T-helper 1 cell treated with Interleukin-12 subunit alpha and Interleukin-12 subunit beta and Interleukin-4 antibody, amounts not matched to agents 30 ng/mL and 1 ng/mL, for 36 hours (primary cell): Measurements from ENCODE around the gene KLC1. TPM values are rescaled to one million over a fixed set of nuclear protein-coding genes. Genes with fewer than 3 reads are reported as not detected.

Experiments
- intact Hi-C: fragments of 100-400 bp; cut with micrococcal nuclease; formaldehyde crosslinking; loops from one replicate; pipeline ENCODE4 v1.15.1; 2024
- total RNA-seq: library from RNA; stranded (reverse); gene quantifications from 2 replicates; pipeline ENCODE4 v1.2.3, GENCODE V29; 2022

Gene KLC1
- total RNA-seq, 1 donor from 2014 or later, result 155 TPM

GRCh38 chr14:103716091-103716801, 87.2 kb downstream of the KLC1 start:
- intact Hi-C loops, result loop anchor here (2.0 kb wide), 1 partner anchor 1037 kb away; the partner anchor contains the start of gene SIVA1

- intact Hi-C loops, result loop anchor here (2.0 kb wide), 1 partner anchor 1036 kb away; the partner anchor contains the start of gene SIVA1
Observed at GRCh38 chr14:103716899-103717411, 87.9 kb downstream of the KLC1 start.

GRCh38 chr14:103718572-103718971, 89.6 kb downstream of the KLC1 start:
- intact Hi-C loops, result no loop called here

DNA sequence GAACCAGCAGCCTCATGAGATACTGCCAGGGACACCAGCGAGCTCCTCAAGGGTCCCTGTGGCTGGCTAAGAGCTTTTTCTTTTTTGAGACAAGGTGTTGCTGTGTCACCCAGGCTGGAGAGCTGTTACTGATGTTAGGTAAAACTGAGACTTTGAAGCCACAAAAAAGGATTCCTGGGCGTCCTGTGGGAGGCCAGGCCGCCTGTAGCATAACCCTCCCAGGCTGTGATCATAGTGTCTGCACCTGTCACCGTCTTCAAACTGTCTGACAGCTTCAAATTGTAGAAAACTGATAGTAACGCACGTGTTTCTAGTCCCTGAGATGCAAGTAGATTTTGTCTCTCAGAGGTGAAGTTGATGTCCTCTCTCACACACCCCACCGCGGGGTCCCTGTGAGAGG, 90.7 kb downstream of the KLC1 start:
- intact Hi-C loops, result no loop called here

- intact Hi-C loops, result no loop called here
Observed at GRCh38 chr14:103721334-103722120, 92.5 kb downstream of the KLC1 start.

- intact Hi-C loops, result no loop called here
Observed at GRCh38 chr14:103723748-103724081, 94.7 kb downstream of the KLC1 start.

DNA sequence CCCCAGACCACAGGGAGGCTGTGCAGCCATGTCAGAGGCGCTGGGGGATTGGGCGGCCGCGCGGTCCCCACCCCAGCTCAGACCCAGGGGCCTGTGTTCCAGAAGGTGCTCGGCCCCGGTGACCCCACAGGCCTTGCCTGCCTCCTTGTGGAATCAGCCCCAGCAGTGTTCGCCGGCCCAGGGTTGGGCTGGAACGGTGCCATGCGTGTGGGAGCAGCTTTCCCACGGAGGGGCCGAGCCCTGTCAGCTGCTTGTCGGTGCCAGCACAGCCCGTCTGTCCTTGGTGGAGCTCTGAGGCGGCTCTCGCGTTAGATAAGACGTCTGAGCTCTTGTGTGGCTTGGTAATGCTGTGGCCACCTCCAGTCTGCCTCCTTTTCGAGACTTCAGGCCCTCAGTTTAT, 95.1 kb downstream of the KLC1 start:
- intact Hi-C loops, result no loop called here

GRCh38 chr14:103725001-103725682, 96.1 kb downstream of the KLC1 start:
- intact Hi-C loops, result no loop called here

GRCh38 chr14:103725739-103726395, 96.9 kb downstream of the KLC1 start:
- intact Hi-C loops, result no loop called here

GRCh38 chr14:103726474-103726873, 97.5 kb downstream of the KLC1 start:
- intact Hi-C loops, result no loop called here

DNA sequence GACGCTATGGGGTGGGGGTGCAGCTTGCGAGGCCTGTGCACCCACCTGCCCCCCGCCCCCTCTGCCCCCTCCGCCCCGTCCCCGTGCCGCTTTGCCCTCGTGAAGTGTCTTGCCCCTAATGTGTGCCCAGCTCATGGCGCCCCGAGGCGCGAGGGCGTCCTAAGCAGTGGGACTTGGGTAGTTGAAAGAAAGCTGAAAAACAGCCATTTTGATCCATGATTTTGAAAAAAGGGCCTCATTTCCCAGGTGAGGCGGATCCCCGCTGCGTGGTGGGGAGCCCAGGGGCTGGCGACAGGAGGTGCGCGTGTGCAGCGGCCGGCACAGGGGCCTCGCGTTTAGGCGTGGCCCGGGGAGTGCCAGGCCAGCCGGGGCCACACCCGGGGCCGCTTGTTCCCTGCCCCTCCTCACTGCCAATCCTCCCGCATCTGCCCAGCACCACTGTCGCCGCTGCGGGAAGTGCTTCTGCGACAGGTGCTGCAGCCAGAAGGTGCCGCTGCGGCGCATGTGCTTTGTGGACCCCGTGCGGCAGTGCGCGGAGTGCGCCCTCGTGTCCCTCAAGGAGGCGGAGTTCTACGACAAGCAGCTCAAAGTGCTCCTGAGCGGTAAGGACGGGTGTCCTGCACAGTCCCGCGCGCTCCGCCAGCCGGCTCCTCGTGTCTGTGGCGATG, 98.4 kb downstream of the KLC1 start:
- intact Hi-C loops, result no loop called here

DNA sequence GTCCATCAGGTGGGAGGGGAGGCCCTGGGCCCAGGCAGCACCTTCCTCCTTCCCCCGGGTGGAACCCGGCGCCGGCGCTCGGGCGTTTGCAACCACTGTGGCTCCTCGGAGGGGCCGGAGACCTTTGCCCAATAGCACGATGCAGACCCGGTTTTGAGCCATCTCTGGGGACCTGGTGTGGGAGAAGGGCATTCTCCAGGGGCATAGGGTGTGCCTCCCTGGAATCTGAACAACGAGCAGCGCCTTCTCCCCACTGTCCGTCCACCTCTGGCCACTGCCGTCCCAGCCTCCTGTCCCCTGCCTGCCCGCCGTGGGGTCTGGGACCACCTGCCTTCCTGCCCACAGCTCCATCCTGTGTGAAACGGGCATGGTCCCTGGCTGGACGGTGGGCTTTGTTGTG, 99.1 kb downstream of the KLC1 start:
- intact Hi-C loops, result no loop called here

- intact Hi-C loops, result no loop called here
Observed at GRCh38 chr14:103728721-103729120, 99.7 kb downstream of the KLC1 start.

DNA sequence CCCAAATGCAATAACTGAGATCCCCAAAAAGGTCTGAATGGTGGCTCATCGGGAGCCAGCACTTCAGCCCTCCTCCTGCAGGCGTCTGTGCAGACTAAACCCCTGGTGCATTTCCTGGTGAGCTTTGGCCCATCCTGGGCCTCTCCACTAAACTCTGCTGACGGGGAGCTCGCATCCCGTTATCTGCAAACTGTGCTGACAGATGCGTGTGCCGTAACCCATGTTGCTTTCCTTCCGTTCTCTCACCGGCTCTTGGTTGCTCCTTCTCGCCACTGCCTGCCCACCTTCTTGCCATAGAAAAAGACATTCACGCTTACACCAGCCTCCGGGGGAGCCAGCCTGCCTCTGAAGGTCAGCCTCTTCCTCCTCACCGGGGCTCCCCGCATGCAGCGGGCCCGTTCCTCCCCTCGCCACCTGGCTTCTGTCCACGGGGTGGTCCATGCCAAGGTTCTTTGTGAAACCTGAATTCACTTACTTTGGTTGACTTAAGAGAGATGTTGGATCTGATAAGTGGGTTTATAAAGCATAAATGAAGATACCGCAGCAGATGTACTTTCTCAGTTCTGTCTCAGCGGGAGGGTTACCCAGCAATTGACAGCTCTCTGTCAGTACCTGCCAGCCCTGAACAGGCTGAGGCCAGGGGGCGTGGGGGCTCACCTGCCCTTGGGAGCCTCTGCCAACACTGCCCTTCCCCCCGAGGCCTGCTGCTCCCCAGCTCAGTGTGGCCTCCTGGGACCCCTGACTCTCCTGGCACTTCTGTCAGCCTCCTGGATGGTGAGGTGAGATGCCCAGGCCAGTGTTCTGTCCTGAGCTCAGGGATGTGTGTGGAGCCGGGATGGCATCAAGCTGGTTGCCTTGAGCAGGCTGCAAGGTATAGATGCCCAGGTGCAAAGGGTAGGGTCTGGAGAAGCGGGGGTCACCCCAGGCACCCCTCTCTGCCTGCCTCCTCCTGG, 100.8 kb downstream of the KLC1 start:
- intact Hi-C loops, result no loop called here

DNA sequence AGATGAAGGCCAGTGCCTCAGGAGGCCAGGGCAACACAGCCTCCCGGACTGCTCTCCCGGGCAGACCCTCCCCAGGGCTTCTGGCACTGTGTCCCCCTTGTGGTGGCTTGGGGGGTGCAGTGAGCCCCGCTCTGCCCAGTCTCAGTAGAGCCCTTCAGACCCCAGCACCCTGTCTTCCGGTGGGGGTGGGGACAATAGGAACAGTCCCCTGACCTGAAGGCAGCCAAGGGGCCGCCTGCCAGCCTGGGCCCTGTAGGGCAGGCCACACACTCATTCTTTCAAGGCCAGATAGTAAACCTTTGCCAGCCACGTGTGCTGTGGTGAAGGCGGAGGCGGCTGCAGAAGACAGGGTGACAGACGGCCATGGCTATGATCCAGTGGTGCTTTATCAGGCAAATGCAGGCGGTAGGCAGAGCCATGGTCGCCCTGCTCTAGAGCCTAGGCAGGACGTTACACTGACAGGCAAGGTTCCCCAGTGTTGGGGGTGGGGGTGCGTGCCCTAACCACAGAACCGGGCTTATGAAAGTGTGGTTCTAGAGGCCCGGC, 101.6 kb downstream of the KLC1 start:
- intact Hi-C loops, result no loop called here

DNA sequence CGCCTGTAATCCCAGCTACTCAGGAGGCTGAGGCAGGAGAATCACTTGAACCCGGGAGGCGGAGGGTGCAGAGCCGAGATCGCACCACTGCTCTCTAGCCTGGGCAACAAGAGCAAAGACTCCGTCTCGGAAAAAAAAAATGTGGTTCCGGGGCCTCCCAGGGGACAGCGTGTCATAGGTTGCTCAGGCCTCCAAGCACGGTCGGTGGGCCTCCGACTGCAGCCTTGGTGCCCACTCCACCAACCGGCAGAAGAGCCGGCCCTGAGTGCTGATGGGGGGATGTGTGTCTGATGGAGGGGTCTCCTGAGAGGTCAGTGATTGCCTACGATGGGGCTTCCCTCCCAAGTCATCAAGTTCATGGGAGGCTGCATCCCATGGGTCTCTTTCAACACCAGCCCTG, 102.5 kb downstream of the KLC1 start:
- intact Hi-C loops, result no loop called here

DNA sequence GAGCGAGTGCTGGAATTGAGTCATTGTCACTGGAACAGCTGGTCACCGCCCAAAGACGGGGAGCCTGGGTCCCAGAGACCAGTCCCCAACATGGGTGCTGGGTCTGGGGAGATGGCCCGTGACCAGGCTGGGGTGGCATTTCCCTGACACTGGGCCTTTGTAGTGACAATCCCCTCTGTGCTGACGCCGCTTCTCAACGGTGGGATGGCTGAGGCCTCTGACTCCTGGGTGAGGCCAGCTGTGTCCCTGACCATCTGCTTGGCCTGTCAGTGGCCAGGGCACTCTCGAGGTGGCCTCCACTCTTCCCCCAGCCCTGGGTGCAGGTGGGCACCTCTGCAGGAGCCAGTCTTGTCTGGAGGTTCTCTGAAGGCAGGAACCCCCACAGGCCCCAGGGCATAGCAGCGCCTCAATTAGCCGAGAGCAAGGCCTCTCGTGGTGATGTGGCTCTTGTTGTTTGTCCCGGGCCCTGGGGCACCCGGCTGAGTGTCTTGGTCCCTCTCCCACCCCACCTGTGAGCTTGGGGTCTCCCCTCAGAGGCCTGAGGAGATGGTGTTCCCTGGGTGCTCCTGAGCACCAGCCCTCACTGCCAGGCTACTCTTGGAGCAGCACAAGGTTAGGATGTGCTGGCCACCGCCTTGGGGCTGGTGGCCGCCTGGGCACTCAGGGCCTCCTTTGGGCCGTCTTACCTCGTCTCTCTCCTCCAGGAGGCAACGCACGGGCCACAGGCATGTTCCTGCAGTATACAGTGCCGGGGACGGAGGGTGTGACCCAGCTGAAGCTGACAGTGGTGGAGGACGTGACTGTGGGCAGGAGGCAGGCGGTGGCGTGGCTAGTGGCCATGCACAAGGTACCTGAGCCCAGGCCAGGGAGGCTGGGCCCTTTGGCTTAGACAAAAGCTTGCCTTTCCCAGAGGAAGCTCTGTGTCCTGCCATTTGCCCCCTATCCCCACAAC, 103.2 kb downstream of the KLC1 start:
- intact Hi-C loops, result no loop called here

GRCh38 chr14:103732868-103733620, 104.0 kb downstream of the KLC1 start:
- intact Hi-C loops, result no loop called here
